GM19372 (cell line): ENCODE data around the gene CD80.
A peak's percentile ranks its signal among the peaks of the same experiment; 100 is the strongest.

Source experiments
- ATAC-seq: cut with Tn5 transposase; IDR thresholded peaks from one replicate; pipeline ENCODE4 v1.9.1; 2021; ENCODE audit warnings: mild to moderate bottlenecking, low read depth, moderate library complexity; ENCODE audit not compliant: unreplicated experiment

CD80 gene

GRCh38 chr3:119550192-119550910, 9.1 kb downstream of the CD80 start:
- ATAC-seq, result no peak

DNA sequence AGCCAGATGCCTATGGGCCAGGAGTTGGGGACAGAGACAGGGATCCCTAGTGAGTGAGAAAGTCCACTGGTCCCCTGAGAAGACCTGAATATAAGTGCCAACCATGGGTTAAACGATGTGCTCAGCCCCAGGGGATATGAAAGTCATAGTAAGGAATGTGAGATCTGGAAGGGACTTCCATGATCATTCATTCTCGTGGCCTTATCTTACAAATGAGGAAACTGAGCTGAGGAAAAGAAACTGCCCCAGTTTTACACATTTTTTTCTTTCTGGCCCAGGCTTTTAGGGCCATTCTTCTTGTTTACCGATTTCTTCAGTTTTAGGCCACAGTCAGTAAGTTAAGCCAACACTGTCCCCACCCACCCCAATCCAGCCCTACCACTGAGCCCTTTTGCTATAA, 11.1 kb downstream of the CD80 start:
- no peak for ATAC-seq

GRCh38 chr3:119547227-119547626, 12.2 kb downstream of the CD80 start:
- no peak for ATAC-seq

DNA sequence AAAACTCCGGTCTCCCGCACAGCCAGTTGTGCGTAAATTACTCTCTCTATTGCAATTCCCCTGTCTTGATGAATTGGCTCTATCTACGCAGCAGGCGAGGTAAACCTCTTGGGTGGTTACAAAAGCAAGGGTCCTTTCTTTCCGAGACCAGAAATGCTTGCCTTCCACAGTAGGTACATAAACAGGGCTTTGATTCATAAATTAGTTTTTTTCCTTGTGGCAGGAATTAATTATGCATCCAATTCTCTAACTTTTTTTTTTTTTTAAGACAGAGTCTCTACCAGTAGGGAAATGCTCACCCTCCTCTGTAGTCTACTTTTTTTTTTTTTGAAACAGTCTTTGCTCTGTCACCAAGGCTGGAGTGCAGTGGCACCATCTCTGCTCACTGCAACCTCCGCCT, 16.3 kb downstream of the CD80 start:
- no peak for ATAC-seq

DNA sequence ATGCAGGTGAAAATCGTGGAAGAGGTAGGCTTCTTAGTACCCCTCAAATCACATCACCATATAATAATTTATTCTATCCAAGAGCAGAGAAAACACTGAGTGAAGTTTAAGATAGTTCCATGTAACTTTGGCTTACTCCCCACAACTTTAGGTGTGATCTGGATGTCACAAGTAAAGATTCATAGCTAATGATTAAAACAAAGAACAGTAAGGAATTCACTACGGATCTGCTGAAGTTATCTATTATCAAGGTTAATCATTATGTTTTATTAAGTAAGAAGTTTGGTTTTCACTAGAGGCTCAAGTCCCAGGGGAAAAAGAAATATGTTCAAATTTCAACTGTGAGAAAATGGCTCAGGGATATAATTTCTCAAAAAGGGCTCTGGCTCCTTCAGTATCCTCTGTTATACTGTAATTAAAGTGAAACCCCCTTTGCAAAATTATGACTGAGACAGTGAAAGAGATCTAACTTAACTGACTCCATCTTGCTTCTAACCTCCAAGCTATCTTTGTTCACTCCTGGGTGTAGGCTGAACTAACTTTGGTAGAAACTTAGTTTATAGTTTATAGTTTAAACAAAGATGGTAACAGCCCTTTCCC, 17.1 kb downstream of the CD80 start:
- ATAC-seq, result no peak

GRCh38 chr3:119541547-119541946, 17.9 kb downstream of the CD80 start:
- no peak for ATAC-seq

- ATAC-seq, result no peak
Observed at GRCh38 chr3:119538772-119539171, 20.6 kb downstream of the CD80 start.

DNA sequence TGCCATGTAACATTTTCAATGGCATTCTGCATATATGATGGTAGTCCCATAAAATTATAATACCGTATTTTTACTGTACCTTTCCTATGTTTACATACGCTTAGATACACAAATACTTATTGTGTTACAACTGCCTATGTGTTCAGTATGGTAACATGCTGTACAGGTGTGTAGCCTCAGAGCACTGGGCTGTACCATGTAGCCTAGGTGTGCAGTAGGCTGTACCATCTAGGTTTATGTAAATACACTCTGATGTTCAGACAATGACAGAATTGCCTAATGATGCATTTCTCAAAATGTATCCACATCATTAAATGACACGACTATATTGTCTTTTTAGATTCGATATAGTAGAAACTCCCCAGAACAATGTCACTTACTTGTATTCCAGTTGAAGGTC, 22.7 kb downstream of the CD80 start:
- no peak for ATAC-seq

GRCh38 chr3:119534296-119534695, 25.1 kb downstream of the CD80 start:
- no peak for ATAC-seq

DNA sequence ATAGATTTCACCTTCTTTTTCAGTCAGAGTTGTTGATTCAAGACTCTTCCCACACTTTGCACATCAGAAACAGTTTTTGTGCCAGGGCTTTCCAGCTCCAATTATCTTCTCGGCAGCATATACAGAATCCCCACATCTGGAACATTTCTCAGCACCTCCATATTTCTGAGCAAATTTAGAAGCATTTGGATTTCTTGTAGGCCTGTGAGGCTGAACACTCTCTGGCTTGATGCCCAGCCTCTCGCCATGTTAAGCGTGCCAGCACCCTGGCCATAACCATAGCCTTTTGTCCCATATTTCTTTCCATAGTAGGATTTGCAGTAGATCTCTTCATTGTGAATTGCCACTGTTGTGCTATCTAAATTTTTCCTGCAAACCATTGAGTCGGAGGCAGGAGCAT, 28.3 kb downstream of the CD80 start:
- ATAC-seq, result no peak

DNA sequence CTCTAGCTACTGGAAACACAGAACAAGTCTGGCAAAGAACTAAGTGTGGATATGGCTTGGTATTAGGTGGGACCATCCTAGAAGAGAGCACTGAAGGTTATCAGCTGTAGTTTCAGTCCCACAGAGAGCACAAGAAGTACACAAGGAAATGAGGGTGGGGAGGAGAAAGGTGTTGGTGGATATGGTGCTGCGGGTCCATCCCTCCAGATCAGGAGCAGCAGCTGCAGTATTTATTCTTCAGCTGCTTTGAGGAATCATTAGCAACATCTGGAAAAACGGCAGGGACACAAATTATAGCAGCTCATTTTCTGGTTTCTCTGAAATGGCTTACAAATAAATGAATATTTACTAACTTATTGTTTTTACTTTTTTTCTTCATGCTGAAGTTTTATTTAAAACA, 29.0 kb downstream of the CD80 start:
- no peak for ATAC-seq

DNA sequence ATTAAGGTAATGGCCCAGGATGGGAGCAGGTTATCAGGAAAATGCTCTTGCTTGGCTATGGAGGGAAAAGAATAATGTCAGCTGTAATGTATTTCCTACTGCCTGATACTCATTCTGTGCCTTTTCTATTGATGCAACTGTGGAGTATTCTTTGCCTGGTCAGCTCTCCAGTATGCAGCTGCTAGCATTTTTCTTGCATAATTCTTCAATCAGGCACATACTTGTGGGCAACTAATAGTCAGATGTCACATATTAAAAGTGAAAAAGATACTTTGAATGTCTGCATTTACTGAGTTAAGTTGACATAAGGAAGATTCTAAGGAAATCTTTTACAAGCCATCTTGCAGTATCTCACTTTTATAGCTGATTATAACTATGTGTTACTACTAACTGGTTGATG, 29.5 kb downstream of the CD80 start:
- no peak for ATAC-seq

DNA sequence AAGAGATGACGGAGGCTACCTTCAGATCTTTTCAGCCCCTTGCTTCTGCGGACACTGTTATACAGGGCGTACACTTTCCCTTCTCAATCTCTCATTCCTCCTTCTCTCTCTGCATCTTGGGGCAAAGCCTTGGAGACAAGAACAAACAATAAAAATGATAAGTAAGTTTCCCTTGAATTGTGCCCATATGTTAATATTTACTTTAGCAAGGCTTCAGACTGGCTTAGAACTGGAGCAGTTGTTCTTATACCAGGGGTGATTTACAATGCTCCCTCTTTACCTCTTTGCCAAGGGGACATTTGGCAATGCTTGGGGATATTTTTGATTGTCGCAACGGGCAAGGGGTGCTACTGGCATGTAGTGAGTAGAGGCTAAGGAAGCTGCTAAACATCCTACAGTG, 31.7 kb downstream of the CD80 start:
- no peak for ATAC-seq

DNA sequence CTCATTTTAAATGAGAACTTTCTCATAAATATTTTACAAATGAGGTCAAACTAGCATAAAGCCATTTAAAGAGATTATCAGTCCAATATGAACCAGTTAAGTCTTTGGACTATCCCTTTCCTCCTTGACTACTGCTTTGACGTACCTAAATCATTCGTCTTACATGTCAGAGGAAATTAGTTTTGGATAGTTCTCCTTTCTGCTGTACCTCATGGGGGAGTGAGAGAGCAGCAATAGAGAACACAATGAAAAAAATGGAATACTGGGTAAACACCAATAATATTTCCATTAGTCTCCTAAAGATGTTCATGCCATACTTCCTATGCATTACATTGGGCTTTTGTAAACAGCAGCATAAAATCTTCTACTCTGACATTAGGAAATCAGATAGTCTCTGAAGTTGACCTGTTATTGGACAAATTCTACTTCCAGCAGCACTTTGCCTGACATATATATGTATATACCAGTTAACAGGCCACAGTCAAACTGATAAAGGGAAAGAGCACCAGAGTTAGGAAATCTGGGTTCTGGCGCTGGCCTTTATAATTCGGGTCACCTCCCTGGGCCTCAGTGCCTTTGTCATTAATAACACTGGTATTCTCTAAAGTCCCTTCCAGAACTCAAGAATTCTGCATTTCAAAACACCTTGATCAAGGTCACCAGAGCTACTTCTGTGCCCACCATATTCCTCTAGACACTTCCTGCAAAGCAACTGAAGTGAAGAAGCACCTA, 34.3 kb downstream of the CD80 start:
- no peak for ATAC-seq

- ATAC-seq, result no peak
Observed at GRCh38 chr3:119518026-119518425, 41.4 kb downstream of the CD80 start.

DNA sequence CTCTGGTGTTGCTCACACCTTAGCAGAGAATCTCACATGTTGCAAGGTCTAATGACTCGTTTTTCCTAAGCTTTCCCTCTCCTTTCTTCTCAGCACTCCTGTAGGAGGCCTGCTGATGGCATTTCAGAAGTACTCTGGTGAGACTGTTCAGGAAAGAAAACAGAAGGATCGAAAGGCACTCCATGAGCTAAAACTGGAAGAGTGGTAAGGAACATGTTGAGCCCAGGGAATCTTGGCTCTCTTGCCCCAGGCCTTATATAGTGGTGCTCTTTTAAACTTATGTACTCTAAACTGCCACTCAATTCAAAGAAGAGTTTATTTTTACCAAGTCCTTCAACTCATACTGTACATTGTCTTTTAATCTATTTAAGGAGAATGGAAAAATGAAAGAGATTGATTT, 42.3 kb downstream of the CD80 start:
- ATAC-seq, result no peak

DNA sequence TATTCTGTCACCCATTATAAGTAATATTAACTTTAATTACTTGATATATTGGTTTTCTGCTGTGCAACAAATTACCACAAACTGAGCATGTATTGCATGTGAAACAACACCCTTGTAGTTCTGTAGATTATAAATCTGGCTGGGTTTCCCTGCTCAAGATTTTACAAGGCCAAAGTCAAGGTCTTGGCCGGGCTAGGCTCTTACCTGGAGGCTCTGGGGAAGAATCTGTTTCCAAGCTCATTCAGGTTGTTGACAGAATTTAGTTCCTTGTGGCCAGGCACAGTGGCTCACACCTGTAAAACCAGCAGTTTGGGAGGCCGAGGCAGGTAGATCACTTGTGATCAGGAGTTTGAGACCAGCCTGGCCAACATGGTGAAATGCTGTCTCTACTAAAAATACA, 44.8 kb downstream of the CD80 start:
- ATAC-seq, result no peak

- ATAC-seq, result no peak
Observed at GRCh38 chr3:119510690-119511089, 48.7 kb downstream of the CD80 start.

- ATAC-seq, result peak; percentile 56
Observed at GRCh38 chr3:119508172-119508845, 51.1 kb downstream of the CD80 start.

DNA sequence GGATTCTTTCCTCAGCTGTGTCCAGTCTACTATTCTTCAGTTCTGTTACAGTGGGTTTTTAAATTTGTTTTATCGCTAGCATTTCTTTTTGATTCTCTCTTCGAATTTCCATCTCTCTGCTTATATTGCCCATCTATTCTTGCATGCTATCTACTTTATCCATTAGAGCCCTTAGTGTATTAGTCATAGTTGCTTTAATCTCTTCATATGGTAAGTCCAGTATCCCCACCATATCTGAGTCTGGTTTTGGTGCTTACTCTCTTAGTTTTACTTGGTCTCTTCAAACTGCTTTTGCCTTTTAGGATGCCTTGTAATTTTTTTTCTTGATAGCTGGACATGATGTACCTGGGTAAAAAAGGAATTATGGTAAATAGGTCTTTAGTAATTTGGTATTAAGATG, 52.0 kb downstream of the CD80 start:
- ATAC-seq, result no peak

GRCh38 chr3:119506631-119507030, 52.8 kb downstream of the CD80 start:
- ATAC-seq, result no peak
